H9 (cell line): ENCODE results near the gene SATB2. TPM values are rescaled to one million over a fixed set of nuclear protein-coding genes. Genes with fewer than 3 reads are reported as not detected.

Experiments
- DNase-seq: peaks from one replicate; pipeline ENCODE4 v3.0.0-alpha.2; 2017
- H2AFZ ChIP-seq: one replicate; pipeline ENCODE4 v1.6.1; 2013; ENCODE audit warnings: mild to moderate bottlenecking, low read length, control low read depth, moderate library complexity
- H2AK5ac ChIP-seq: 2 replicates; pipeline ENCODE4 v1.6.1; 2013; ENCODE audit warnings: low read length, control low read depth, mixed read lengths; ENCODE audit not compliant: insufficient read length
- H2BK120ac ChIP-seq: one replicate; pipeline ENCODE4 v1.6.1; 2013; ENCODE audit warnings: low read depth, mild to moderate bottlenecking, low read length, control low read depth, inconsistent platforms; ENCODE audit not compliant: poor library complexity, severe bottlenecking
- H2BK12ac ChIP-seq: 2 replicates; pipeline ENCODE4 v1.6.1; 2013; ENCODE audit warnings: low read length, control low read depth, mixed read lengths, low read depth; ENCODE audit not compliant: insufficient read length
- H2BK15ac ChIP-seq: 2 replicates; pipeline ENCODE4 v1.6.1; 2013; ENCODE audit warnings: low read depth, low read length, control low read depth
- H2BK20ac ChIP-seq: one replicate; pipeline ENCODE4 v1.6.1; 2013; ENCODE audit warnings: low read depth, mild to moderate bottlenecking, low read length, control low read depth, inconsistent platforms; ENCODE audit not compliant: poor library complexity, severe bottlenecking
- H2BK5ac ChIP-seq: 2 replicates; pipeline ENCODE4 v1.6.1; 2013; ENCODE audit warnings: low read length, control low read depth, mixed read lengths; ENCODE audit not compliant: insufficient read length
- H3K14ac ChIP-seq: 2 replicates; pipeline ENCODE4 v1.6.1; 2013; ENCODE audit warnings: low read length, control low read depth; ENCODE audit not compliant: insufficient read depth
- H3K18ac ChIP-seq: 2 replicates; pipeline ENCODE4 v1.6.1; 2013; ENCODE audit warnings: low read depth, mild to moderate bottlenecking, mixed read lengths, low read length, control low read depth; ENCODE audit not compliant: insufficient read length
- H3K23ac ChIP-seq: 2 replicates; pipeline ENCODE4 v1.6.1; 2013; ENCODE audit warnings: low read length, control low read depth, mixed read lengths, low read depth; ENCODE audit not compliant: insufficient read length
- H3K23me2 ChIP-seq: 2 replicates; pipeline ENCODE4 v1.6.1; 2013; ENCODE audit warnings: low read depth, mild to moderate bottlenecking, mixed read lengths, low read length, control low read depth; ENCODE audit not compliant: insufficient read length, poor library complexity, severe bottlenecking
- H3K27ac ChIP-seq: 2 replicates; pipeline ENCODE4 v1.5.1; 2013; ENCODE audit warnings: low read length, control low read depth, mixed read lengths, low read depth; ENCODE audit not compliant: insufficient read length
- H3K27me3 ChIP-seq: 2 replicates; pipeline ENCODE4 v1.6.1; 2013; ENCODE audit warnings: low read length, control low read depth, inconsistent platforms; ENCODE audit not compliant: insufficient read depth
- H3K4ac ChIP-seq: 2 replicates; pipeline ENCODE4 v1.6.1; 2013; ENCODE audit warnings: low read depth, mild to moderate bottlenecking, control low read depth, inconsistent platforms, low read length, moderate library complexity
- H3K4me1 ChIP-seq: 2 replicates; pipeline ENCODE4 v1.6.1; 2013; ENCODE audit warnings: low read length, control low read depth, inconsistent platforms; ENCODE audit not compliant: insufficient read depth
- H3K4me2 ChIP-seq: 2 replicates; pipeline ENCODE4 v1.6.1; 2013; ENCODE audit warnings: low read length, control low read depth, mixed read lengths; ENCODE audit not compliant: insufficient read length, insufficient read depth
- H3K56ac ChIP-seq: 2 replicates; pipeline ENCODE4 v1.6.1; 2013; ENCODE audit warnings: low read depth, mild to moderate bottlenecking, mixed read lengths, low read length, control low read depth; ENCODE audit not compliant: insufficient read length
- H3K79me1 ChIP-seq: 2 replicates; pipeline ENCODE4 v1.6.1; 2013; ENCODE audit warnings: low read depth, mild to moderate bottlenecking, moderate library complexity, low read length, control low read depth, inconsistent platforms; ENCODE audit not compliant: insufficient read depth, poor library complexity, severe bottlenecking
- H3K79me2 ChIP-seq: 2 replicates; pipeline ENCODE4 v1.6.1; 2013; ENCODE audit warnings: low read length, control low read depth, inconsistent platforms; ENCODE audit not compliant: insufficient read depth
- H3K9ac ChIP-seq: 2 replicates; pipeline ENCODE4 v1.6.1; 2013; ENCODE audit warnings: low read length, control low read depth, mixed read lengths; ENCODE audit not compliant: insufficient read length; ENCODE audit errors: extremely low read depth
- H3K9me3 ChIP-seq: one replicate; pipeline ENCODE4 v1.6.1; 2013; ENCODE audit warnings: low read depth, low read length, inconsistent platforms; ENCODE audit not compliant: control insufficient read depth
- H3T11ph ChIP-seq: one replicate; pipeline ENCODE4 v1.6.1; 2013; ENCODE audit warnings: mild to moderate bottlenecking, low read length, control low read depth, inconsistent platforms
- H4K20me1 ChIP-seq: one replicate; pipeline ENCODE4 v1.6.1; 2013; ENCODE audit not compliant: control insufficient read depth, insufficient read length, insufficient read depth
- H4K5ac ChIP-seq: 2 replicates; pipeline ENCODE4 v1.6.1; 2013; ENCODE audit warnings: low read depth, mild to moderate bottlenecking, mixed read lengths, low read length, control low read depth; ENCODE audit not compliant: insufficient read length
- H4K8ac ChIP-seq: replicated peaks from 2 replicates; pipeline ENCODE4 v1.6.1; 2013; ENCODE audit warnings: low read length, control low read depth, mixed read lengths, low read depth; ENCODE audit not compliant: insufficient read length
- H4K91ac ChIP-seq: 2 replicates; pipeline ENCODE4 v1.6.1; 2013; ENCODE audit warnings: low read depth, mild to moderate bottlenecking, moderate library complexity, mixed read lengths, low read length, control low read depth; ENCODE audit not compliant: insufficient read length
- H3K27ac Mint-ChIP-seq, 3 experiments: 2 replicates in 2 of 3; 3 replicates in 1 of 3; pipeline ENCODE4 v1.8.0; 2020 to 2021; ENCODE audit warnings: mixed read lengths in 3 of 3, mild to moderate bottlenecking in 1 of 3, moderate library complexity in 1 of 3
- H3K27me3 Mint-ChIP-seq: 2 replicates; pipeline ENCODE4 v1.8.0; 2021; ENCODE audit warnings: low read depth, mild to moderate bottlenecking, moderate library complexity, mixed read lengths
- H3K36me3 Mint-ChIP-seq, 3 experiments: 2 replicates in 2 of 3; 3 replicates in 1 of 3; pipeline ENCODE4 v1.8.0; 2020 to 2021; ENCODE audit warnings: low read depth in 3 of 3, mixed read lengths in 3 of 3; ENCODE audit not compliant: insufficient read depth in 1 of 3
- H3K4me1 Mint-ChIP-seq, 2 experiments: 2 replicates each; pipeline ENCODE4 v1.8.0; 2020; ENCODE audit warnings: mixed read lengths in 2 of 2
- H3K4me3 Mint-ChIP-seq, 2 experiments: 2 replicates in 1 of 2; 3 replicates in 1 of 2; pipeline ENCODE4 v1.8.0; 2020 to 2021; ENCODE audit warnings: mild to moderate bottlenecking in 2 of 2, mixed read lengths in 2 of 2, moderate library complexity in 1 of 2
- H3K9me3 Mint-ChIP-seq, 2 experiments: 2 replicates in 1 of 2; 3 replicates in 1 of 2; pipeline ENCODE4 v1.8.0; 2020; ENCODE audit warnings: mild to moderate bottlenecking in 2 of 2, mixed read lengths in 2 of 2, moderate library complexity in 1 of 2
- CTCF ChIP-seq: fragments of 200-600 bp; sonication (generic); conservative IDR thresholded peaks from 3 replicates; pipeline ENCODE4 v1.8.0; 2021; ENCODE audit warnings: antibody characterized with exemption, mild to moderate bottlenecking
- WGBS: extraction: QIAGEN DNeasy Blood & Tissue Kit; methylation state at CpG from one replicate; pipeline ENCODE4 v1.1.7; 2013; ENCODE audit warnings: missing lambda C conversion rate, low lambda C conversion rate, mixed read lengths; ENCODE audit not compliant: insufficient read length; ENCODE audit errors: extremely low coverage; 5-methylcytosine and 5-hydroxymethylcytosine counted together
- total RNA-seq: library from RNA; stranded (reverse); gene quantifications from 2 replicates; pipeline ENCODE4 v1.2.1, GENCODE V29; 2021

Gene SATB2
- total RNA-seq, 1 experiment from 2014 or later = 23.8 TPM

GRCh38 chr2:199430214-199430613 lies 27.5 kb downstream of the SATB2 start:
- Histone ChIP-seq H4K5ac (no peak overlapping the region), H3K27me3 (no peaks in the 10 kb centered on the region), H4K91ac (no peak overlapping the region), H2BK120ac (no peak overlapping the region), H2AFZ (no peak overlapping the region), H3K23ac (no peak overlapping the region), H4K20me1 (no peaks in the 10 kb centered on the region), H3K79me2 (no peaks in the 10 kb centered on the region), H3K23me2 (no peaks in the 10 kb centered on the region), H3K9me3 (no peaks in the 10 kb centered on the region), H2BK5ac (no peak overlapping the region), H3K14ac (no peak overlapping the region), H3K4me2 (no peak overlapping the region), H2BK20ac (no peak overlapping the region), H2BK15ac (no peak overlapping the region), H2BK12ac (no peak overlapping the region), H3K18ac (no peak overlapping the region), H2AK5ac (no peak overlapping the region), H3K9ac (no peak overlapping the region), H3K56ac (no peak overlapping the region), H4K8ac (no peak overlapping the region), H3K4ac (no peak overlapping the region), H3K4me1 (peaks cover 10% of the 10 kb centered on the region; the same call in 1 of the 2 replicates), H3K27ac (no peak overlapping the region), H3K79me1 (no peaks in the 10 kb centered on the region), H3T11ph (no peak overlapping the region)
- Mint-ChIP-seq H3K27ac (no peak overlapping the region; a peak in 1 of 7 replicates), H3K9me3 (no peaks in the 10 kb centered on the region), H3K36me3 (peaks cover 0 to 12% (median 0%) of the 10 kb centered on the region in 3 experiments; a peak in 2 of 7 replicates), H3K4me1 (peaks cover 24 to 38% of the 10 kb centered on the region in 2 experiments), H3K27me3 (no peaks in the 10 kb centered on the region), H3K4me3 (no peak overlapping the region)
- TF ChIP-seq CTCF = no peak
- WGBS = no CpG with 5 or more reads among the region's 3 CpGs
- no peak for DNase-seq
